ENCODE measurements around the gene DCHS1. TPM values are rescaled to one million over a fixed set of nuclear protein-coding genes. Genes with fewer than 3 reads are reported as not detected.

The DCHS1 gene
- total RNA-seq, 1 donor from 2014 or later, result 15.5 TPM

- Histone ChIP-seq H3K27me3 (ENCODE audit: control insufficient read depth, insufficient read depth, low read length) (no peaks in the 10 kb centered on the region), H3K36me3 (ENCODE audit: control insufficient read depth, insufficient read depth, low read length) (peaks cover 5% of the 10 kb centered on the region), H3K4me3 (ENCODE audit: low read depth, low read length) (peak overlapping the region; percentile 73)
- DNase-seq (ENCODE audit: low read depth), result no peak
- no peak for TF ChIP-seq CTCF (IDR thresholded peaks at IDR 0.05; ENCODE audit: insufficient read depth, low read length, poor library complexity, severe bottlenecking)
Observed at GRCh38 chr11:6604790-6605189, 50.8 kb downstream of the DCHS1 start.

- Histone ChIP-seq H3K27me3 (ENCODE audit: control insufficient read depth, insufficient read depth, low read length) (no peaks in the 10 kb centered on the region), H3K4me3 (ENCODE audit: low read depth, low read length) (peak overlapping the region; percentile 73), H3K36me3 (ENCODE audit: control insufficient read depth, insufficient read depth, low read length) (peaks cover 5% of the 10 kb centered on the region)
- peak; percentile 13 for TF ChIP-seq CTCF (IDR thresholded peaks at IDR 0.05; ENCODE audit: insufficient read depth, low read length, poor library complexity, severe bottlenecking)
- no peak for DNase-seq (ENCODE audit: low read depth)
Observed at GRCh38 chr11:6604081-6604626, 51.5 kb downstream of the DCHS1 start.

GRCh38 chr11:6603287-6604080 is 52.1 kb downstream of the DCHS1 start, which contains the start of the genes ILK and RRP8:
ILK (plus strand) TSS chr11:6603774; CDS start chr11:6604272, 498 bp downstream.
RRP8 (minus strand) TSS chr11:6603616; CDS start chr11:6603502, 114 bp downstream.
- peak within 1 kb of the TSS; percentile 73 for H3K4me3 ChIP-seq (ENCODE audit: low read depth, low read length)
- peak; percentile 3 for TF ChIP-seq CTCF (IDR thresholded peaks at IDR 0.05; ENCODE audit: insufficient read depth, low read length, poor library complexity, severe bottlenecking)
- peaks cover 5% of the 10 kb centered on the region for H3K36me3 ChIP-seq (ENCODE audit: control insufficient read depth, insufficient read depth, low read length)
- DNase-seq (ENCODE audit: low read depth), result no peak
- no peaks in the 10 kb centered on the region for H3K27me3 ChIP-seq (ENCODE audit: control insufficient read depth, insufficient read depth, low read length)

GRCh38 chr11:6602096-6602940 is 53.3 kb downstream of the DCHS1 start:
- H3K4me3 ChIP-seq (ENCODE audit: low read depth, low read length), result peak overlapping the region; percentile 73
- TF ChIP-seq CTCF (IDR thresholded peaks at IDR 0.05; ENCODE audit: insufficient read depth, low read length, poor library complexity, severe bottlenecking), result no peak
- DNase-seq (ENCODE audit: low read depth), result no peak
- no peaks in the 10 kb centered on the region for H3K27me3 ChIP-seq (ENCODE audit: control insufficient read depth, insufficient read depth, low read length)
- peaks cover 3% of the 10 kb centered on the region for H3K36me3 ChIP-seq (ENCODE audit: control insufficient read depth, insufficient read depth, low read length)

- Histone ChIP-seq H3K4me3 (ENCODE audit: low read depth, low read length) (no peak overlapping the region), H3K27me3 (ENCODE audit: control insufficient read depth, insufficient read depth, low read length) (no peaks in the 10 kb centered on the region), H3K36me3 (ENCODE audit: control insufficient read depth, insufficient read depth, low read length) (peaks cover 3% of the 10 kb centered on the region)
- no peak for DNase-seq (ENCODE audit: low read depth)
- TF ChIP-seq CTCF (IDR thresholded peaks at IDR 0.05; ENCODE audit: insufficient read depth, low read length, poor library complexity, severe bottlenecking), result no peak
Observed at GRCh38 chr11:6601041-6601461, 54.6 kb downstream of the DCHS1 start.

Data from kidney epithelial cell (primary cell).